RWPE2 (cell line): Measurements from ENCODE around the gene UBR4.

ENCODE experiments used
- ATAC-seq: fragments of 200-7000 bp; cut with Tn5 transposase; 3 replicates; pipeline ENCODE4 v1.9.1; 2021; ENCODE audit warnings: low read depth
- DNase-seq: peaks from one replicate; pipeline ENCODE4 v3.0.0-alpha.2; 2020; ENCODE audit warnings: low spot score
- H3K27ac ChIP-seq: fragments of 450-650 bp; 2 replicates; pipeline ENCODE4 v1.5.1; 2017; ENCODE audit warnings: mild to moderate bottlenecking; ENCODE audit not compliant: poor library complexity, severe bottlenecking
- H3K27me3 ChIP-seq: fragments of 250-450 bp; sonication (Bioruptor Pico); 2 replicates; pipeline ENCODE4 v1.5.1; 2021; ENCODE audit warnings: mild to moderate bottlenecking, moderate library complexity; ENCODE audit not compliant: insufficient read depth, poor library complexity, severe bottlenecking
- H3K36me3 ChIP-seq: fragments of 250-450 bp; sonication (Bioruptor Pico); 2 replicates; pipeline ENCODE4 v1.5.1; 2020; ENCODE audit warnings: low read depth, mild to moderate bottlenecking, moderate library complexity
- H3K4me1 ChIP-seq: fragments of 250-450 bp; sonication (Bioruptor Pico); 2 replicates; pipeline ENCODE4 v1.5.1; 2021; ENCODE audit warnings: mild to moderate bottlenecking, moderate library complexity; ENCODE audit not compliant: insufficient read depth, poor library complexity, severe bottlenecking
- H3K4me3 ChIP-seq: fragments of 250-450 bp; sonication (Bioruptor Pico); 2 replicates; pipeline ENCODE4 v1.5.1; 2021; ENCODE audit warnings: mild to moderate bottlenecking, moderate library complexity; ENCODE audit not compliant: severe bottlenecking
- H3K9me3 ChIP-seq: fragments of 250-450 bp; sonication (Bioruptor Pico); 2 replicates; pipeline ENCODE4 v1.5.1; 2021; ENCODE audit warnings: mild to moderate bottlenecking, moderate library complexity; ENCODE audit not compliant: severe bottlenecking
- TF ChIP-seq, protein P1 (sequence below): fragments of 450-650 bp; IDR thresholded peaks from one replicate; pipeline ENCODE4 v1.5.1; 2017; ENCODE audit warnings: mild to moderate bottlenecking, moderate library complexity; ENCODE audit not compliant: poor library complexity, severe bottlenecking

The UBR4 gene

DNA sequence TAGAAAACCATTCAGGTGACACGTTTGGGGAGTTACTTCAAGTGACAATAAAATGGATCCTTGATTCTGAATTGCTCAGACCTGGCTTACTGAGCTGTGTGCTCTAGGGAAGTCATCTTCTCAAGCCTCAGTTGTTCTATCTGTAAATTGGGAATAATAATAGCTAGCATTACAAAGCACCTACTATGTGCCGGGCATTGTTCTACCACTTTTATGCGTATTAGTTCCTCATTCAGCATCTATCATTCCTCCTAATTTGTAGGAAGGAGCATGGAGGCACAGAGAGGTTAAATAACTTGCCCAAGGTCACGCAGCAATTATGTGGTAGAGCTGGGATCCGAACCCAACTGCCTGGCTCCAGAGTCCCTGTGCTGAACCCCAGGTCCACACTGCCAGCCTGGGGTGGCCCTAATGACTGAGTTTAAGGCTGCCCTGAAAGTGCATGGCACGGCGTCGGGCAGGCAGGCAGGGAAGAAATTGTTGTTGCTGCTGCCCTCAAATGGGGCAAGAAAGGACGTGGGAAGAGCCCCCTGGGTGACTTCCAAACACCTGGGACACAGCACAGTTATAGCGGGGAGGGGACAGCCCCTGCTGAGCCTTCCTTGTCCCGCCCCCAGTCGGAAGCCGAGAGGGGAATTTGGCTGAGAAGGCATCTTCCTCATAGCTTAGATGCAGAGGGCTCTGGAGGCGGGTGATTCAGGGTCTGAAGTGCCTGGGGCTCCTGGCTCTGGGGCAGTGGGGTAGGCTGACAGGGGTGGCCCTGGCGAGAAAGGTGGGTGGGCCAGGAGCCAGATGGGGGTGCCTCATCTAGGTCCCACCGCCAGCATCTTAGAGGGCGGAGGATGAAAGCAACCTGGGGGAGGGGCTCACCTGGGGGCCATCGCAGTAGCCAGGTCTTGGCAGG lies 167.1 kb downstream of the UBR4 start:
- no peaks in the 10 kb centered on the region for H3K4me1 ChIP-seq
- no peak for DNase-seq

DNA sequence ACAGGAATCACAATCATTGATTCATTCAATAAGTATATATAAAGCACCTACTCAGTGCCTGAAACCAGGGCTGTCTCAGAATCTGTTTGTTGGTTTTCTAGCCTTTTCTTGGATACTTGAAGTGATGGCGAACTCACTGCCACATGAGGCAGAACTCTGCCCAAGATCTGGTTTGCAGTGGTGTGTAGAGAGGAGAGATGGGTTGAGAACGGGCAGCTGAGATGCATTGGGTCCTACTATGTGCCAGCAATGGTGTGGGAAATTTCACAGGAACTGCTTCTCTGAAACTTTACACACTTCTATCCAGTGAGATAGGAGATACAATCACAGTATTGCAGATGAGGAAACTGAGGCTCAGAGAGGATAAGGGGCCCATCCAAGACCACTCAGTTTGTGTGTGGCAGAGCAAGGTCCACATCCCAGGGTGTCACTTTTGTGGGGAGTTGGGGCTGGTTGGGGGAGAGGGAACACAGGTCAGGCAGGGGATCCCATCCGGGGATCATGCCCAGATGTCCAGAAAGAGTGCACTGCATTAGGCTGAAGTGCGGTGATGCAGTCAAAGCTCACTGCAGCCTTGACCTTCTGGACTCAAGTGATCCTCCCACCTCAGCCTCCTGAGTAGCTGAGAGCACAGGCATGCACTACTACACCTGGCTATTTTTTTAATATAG lies 169.9 kb downstream of the UBR4 start:
- Histone ChIP-seq H3K36me3 (no peaks in the 10 kb centered on the region), H3K4me3 (no peak overlapping the region), H3K4me1 (no peaks in the 10 kb centered on the region), H3K9me3 (no peaks in the 10 kb centered on the region), H3K27ac (no peak overlapping the region), H3K27me3 (no peaks in the 10 kb centered on the region)
- ATAC-seq (no peak), DNase-seq (no peak)
- TF ChIP-seq, protein P1, sequence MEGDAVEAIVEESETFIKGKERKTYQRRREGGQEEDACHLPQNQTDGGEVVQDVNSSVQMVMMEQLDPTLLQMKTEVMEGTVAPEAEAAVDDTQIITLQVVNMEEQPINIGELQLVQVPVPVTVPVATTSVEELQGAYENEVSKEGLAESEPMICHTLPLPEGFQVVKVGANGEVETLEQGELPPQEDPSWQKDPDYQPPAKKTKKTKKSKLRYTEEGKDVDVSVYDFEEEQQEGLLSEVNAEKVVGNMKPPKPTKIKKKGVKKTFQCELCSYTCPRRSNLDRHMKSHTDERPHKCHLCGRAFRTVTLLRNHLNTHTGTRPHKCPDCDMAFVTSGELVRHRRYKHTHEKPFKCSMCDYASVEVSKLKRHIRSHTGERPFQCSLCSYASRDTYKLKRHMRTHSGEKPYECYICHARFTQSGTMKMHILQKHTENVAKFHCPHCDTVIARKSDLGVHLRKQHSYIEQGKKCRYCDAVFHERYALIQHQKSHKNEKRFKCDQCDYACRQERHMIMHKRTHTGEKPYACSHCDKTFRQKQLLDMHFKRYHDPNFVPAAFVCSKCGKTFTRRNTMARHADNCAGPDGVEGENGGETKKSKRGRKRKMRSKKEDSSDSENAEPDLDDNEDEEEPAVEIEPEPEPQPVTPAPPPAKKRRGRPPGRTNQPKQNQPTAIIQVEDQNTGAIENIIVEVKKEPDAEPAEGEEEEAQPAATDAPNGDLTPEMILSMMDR, result no peak

More for the DNA sequence above, 167.1 kb downstream of the UBR4 start:
- Histone ChIP-seq H3K27ac (no peak overlapping the region), H3K27me3 (no peaks in the 10 kb centered on the region), H3K4me3 (no peak overlapping the region), H3K36me3 (no peaks in the 10 kb centered on the region), H3K9me3 (no peaks in the 10 kb centered on the region)
- no peak for ATAC-seq
- TF ChIP-seq, protein P1, result no peak

DNA sequence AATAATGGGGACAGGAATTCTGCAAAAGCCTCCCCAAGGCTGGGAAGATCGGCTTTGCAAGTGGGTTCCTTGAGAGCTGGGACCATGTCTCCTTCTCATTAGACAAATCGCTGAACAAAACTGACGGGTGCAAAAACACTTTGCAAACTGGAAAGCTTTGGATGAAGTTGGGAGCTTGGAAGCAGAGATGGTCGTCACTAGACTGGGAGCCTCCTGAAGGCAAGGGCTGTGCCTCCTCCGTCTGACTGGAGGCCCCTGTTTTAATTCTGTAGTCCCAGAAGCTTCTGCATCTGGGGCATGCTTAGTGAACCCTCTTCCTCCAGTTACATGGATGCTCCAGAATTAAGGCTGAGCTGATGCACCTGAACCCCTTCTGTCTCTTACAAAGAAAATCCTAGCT lies 171.3 kb downstream of the UBR4 start:
- Histone ChIP-seq H3K27ac (no peak overlapping the region), H3K4me1 (peaks cover 10% of the 10 kb centered on the region), H3K4me3 (no peak overlapping the region), H3K9me3 (no peaks in the 10 kb centered on the region), H3K27me3 (no peaks in the 10 kb centered on the region), H3K36me3 (no peaks in the 10 kb centered on the region)
- ATAC-seq (no peak), DNase-seq (no peak)
- TF ChIP-seq, protein P1, result no peak

DNA sequence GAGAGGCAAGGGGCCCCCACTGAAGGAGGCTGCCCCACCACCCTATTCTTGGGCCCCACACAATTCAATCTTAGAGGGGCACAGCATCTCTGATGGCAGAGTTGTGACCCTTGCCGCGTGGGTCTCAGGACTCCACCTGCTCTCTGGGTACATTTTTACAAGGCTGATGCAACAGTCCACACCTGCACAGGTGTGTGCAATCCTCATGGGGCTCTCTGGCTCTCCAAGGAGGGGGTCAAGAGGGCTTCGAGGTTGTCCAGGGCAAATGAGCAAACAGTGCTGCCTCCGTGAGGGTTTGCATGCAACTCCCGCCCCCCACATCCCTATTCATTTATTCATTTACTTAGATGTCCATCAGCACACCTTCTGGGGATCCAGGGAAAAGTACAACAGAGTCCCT lies 172.0 kb downstream of the UBR4 start:
- no peak for DNase-seq
- no peak for ATAC-seq
- no peak overlapping the region for H3K4me3 ChIP-seq
- TF ChIP-seq, protein P1, result no peak
- H3K4me1 ChIP-seq, result peaks cover 16% of the 10 kb centered on the region
- no peaks in the 10 kb centered on the region for H3K9me3 ChIP-seq
- no peak overlapping the region for H3K27ac ChIP-seq
- H3K36me3 ChIP-seq, result no peaks in the 10 kb centered on the region
- H3K27me3 ChIP-seq, result no peaks in the 10 kb centered on the region

DNA sequence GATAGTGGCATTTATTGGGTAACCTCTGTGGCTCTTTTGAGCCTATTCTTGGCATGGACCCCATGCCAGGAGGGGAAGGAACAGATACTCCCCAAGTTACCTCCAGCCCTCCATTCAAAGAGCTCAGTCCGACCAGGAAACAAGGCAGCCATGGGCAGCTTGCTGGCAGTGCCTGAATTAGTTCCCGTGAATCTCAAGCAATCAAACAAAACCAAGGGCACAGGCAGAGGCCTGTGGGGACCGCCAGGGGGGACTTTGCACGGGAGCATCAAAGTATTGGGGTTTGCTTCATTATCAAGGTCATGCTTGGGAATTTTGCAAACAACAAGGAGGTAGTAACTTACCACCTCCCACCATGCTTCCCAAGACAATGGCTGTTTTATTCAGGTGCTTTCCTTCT lies 172.4 kb downstream of the UBR4 start:
- Histone ChIP-seq H3K27ac (no peak overlapping the region), H3K4me1 (peaks cover 17% of the 10 kb centered on the region), H3K27me3 (no peaks in the 10 kb centered on the region), H3K4me3 (no peak overlapping the region), H3K9me3 (no peaks in the 10 kb centered on the region), H3K36me3 (no peaks in the 10 kb centered on the region)
- DNase-seq (no peak), ATAC-seq (no peak)
- TF ChIP-seq, protein P1, result no peak
